GM21381 (cell line): ENCODE measurements around the gene ODF2.
"Not testable (repeated sequence)": the region's sequence is repeated elsewhere in the genome, so short reads cannot be mapped to it uniquely, and the experiment has no call there.

Experiments
- ATAC-seq: cut with Tn5 transposase; IDR thresholded peaks from one replicate; pipeline ENCODE4 v1.9.1; 2021; ENCODE audit warnings: mild to moderate bottlenecking, moderate library complexity; ENCODE audit not compliant: unreplicated experiment

Gene ODF2

GRCh38 chr9:128482186-128482585 is 26.4 kb downstream of the ODF2 start:
- no peak for ATAC-seq

- no peak for ATAC-seq
These were observed 29.0 kb downstream of the ODF2 start for GRCh38 chr9:128484686-128485413.

- ATAC-seq: no peak
These were observed 29.6 kb downstream of the ODF2 start for GRCh38 chr9:128485414-128485855.

- ATAC-seq: no peak
These were observed 30.4 kb downstream of the ODF2 start for GRCh38 chr9:128486201-128486600.

GRCh38 chr9:128493424-128493823 is 37.6 kb downstream of the ODF2 start:
- no peak for ATAC-seq

- no peak for ATAC-seq
These were observed 38.4 kb downstream of the ODF2 start for GRCh38 chr9:128494108-128494745.

GRCh38 chr9:128494746-128495129 is 38.9 kb downstream of the ODF2 start:
- ATAC-seq: no peak

GRCh38 chr9:128495296-128495695 is 39.5 kb downstream of the ODF2 start:
- no peak for ATAC-seq

GRCh38 chr9:128495804-128496417 is 40.1 kb downstream of the ODF2 start:
- no peak for ATAC-seq

GRCh38 chr9:128497824-128498610 is 42.2 kb downstream of the ODF2 start:
- ATAC-seq: no peak

- no peak for ATAC-seq
These were observed 43.1 kb downstream of the ODF2 start for GRCh38 chr9:128498911-128499310.

GRCh38 chr9:128499920-128500319 is 44.1 kb downstream of the ODF2 start:
- ATAC-seq: no peak

GRCh38 chr9:128503415-128503825 is 47.6 kb downstream of the ODF2 start:
- not testable (repeated sequence) for ATAC-seq

GRCh38 chr9:128503870-128504269 is 48.1 kb downstream of the ODF2 start:
- ATAC-seq: no peak

- ATAC-seq: peak; percentile 82
These were observed 48.9 kb downstream of the ODF2 start, which contains the start of gene GLE1 for GRCh38 chr9:128504485-128505413. TSS of gene GLE1 (plus strand) at chr9:128504719. CDS start at chr9:128504806, 87 bp downstream.

GRCh38 chr9:128505414-128505765 is 49.6 kb downstream of the ODF2 start:
- ATAC-seq: no peak

GRCh38 chr9:128505906-128506305 is 50.1 kb downstream of the ODF2 start:
- ATAC-seq: not testable (repeated sequence)

GRCh38 chr9:128512820-128513219 is 57.0 kb downstream of the ODF2 start:
- ATAC-seq: no peak

- ATAC-seq: no peak
These were observed 66.2 kb downstream of the ODF2 start for GRCh38 chr9:128521956-128522355.
